ENCODE results near the gene UBALD1.

GRCh38 chr16:4641306-4641687 is 26.6 kb upstream of the UBALD1 start:
- no peak for TF ChIP-seq FOSL1 (IDR thresholded peaks at IDR 0.05; ENCODE audit: low read depth)
- TF ChIP-seq POLR2A (IDR thresholded peaks at IDR 0.05; ENCODE audit: borderline replicate concordance, extremely low read depth, insufficient read depth, insufficient read length), result no peak

Data from HCT116 (cell line).